ENCODE results near the gene YDJC.
A peak's percentile ranks its signal among the peaks of the same experiment; 100 is the strongest.
"Not testable (repeated sequence)": the region's sequence is repeated elsewhere in the genome, so short reads cannot be mapped to it uniquely, and the experiment has no call there.

Gene YDJC

DNA sequence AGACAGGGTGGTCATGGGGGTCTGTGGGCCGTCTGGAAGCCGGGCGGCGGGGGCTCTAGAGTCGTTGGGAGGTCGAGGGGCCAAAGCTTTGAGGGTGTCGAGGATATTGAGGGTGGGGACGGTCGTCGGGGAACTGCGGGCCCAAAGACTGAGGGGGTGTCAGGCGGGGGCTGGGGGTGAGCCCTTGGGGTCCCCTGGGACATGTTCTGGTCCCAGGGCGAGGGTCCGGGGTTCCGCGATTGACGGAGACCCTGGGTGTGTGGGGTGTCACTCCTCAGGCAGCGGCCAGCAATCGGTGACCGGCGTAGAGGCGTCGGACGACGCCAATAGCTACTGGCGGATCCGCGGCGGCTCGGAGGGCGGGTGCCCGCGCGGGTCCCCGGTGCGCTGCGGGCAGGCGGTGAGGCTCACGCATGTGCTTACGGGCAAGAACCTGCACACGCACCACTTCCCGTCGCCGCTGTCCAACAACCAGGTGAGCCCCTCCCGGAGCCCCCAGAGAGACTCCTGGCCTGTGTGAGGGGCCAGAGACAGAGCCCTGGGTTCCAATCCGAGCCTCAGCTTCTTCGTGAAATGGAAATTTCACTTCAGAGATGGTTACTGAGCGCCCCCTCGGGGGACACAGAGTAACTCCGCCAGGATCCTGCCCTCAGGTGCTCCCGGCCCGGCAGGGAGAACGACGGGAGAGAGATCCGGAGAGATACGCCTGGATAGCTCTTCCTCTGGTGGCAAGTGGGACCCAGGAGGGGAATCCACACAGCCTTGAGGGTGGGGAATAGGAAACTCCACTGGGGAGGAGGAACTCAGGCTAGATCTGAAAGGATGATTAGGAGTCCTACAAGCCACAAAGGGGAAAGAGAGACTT lies 13.0 kb upstream of the YDJC start:
- no peaks in the 10 kb centered on the region for H3K27me3 Mint-ChIP-seq
- H3K27ac Mint-ChIP-seq, result peak overlapping the region; percentile 97
- no peaks in the 10 kb centered on the region for H3K9me3 Mint-ChIP-seq
- peak overlapping the region; percentile 92 for H3K4me3 Mint-ChIP-seq
- H3K36me3 Mint-ChIP-seq (ENCODE audit: low read depth), result peaks cover 53% of the 10 kb centered on the region
- peaks cover 47% of the 10 kb centered on the region for H3K4me1 Mint-ChIP-seq (ENCODE audit: low read depth)
- intact Hi-C loops (cut with micrococcal nuclease), result no loop called here

- H3K9me3 Mint-ChIP-seq, result no peaks in the 10 kb centered on the region
- H3K4me1 Mint-ChIP-seq (ENCODE audit: low read depth), result peaks cover 46% of the 10 kb centered on the region
- H3K4me3 Mint-ChIP-seq, result peak within 1 kb of the TSS; percentile 92
- H3K27ac Mint-ChIP-seq, result peak within 1 kb of the TSS; percentile 97
- intact Hi-C loops (cut with micrococcal nuclease), result loop anchor here (1.0 kb wide), 1 partner anchor 12 kb away; the partner anchor contains the start of gene YDJC
- H3K36me3 Mint-ChIP-seq (ENCODE audit: low read depth), result peaks cover 46% of the 10 kb centered on the region
- no peaks in the 10 kb centered on the region for H3K27me3 Mint-ChIP-seq
Measured at GRCh38 chr22:21641789-21642583, 12.2 kb upstream of the YDJC start, which contains the start of gene SDF2L1. Gene SDF2L1, plus strand, starts transcription at chr22:21642302. Its CDS starts 35 bp downstream, at chr22:21642337.

DNA sequence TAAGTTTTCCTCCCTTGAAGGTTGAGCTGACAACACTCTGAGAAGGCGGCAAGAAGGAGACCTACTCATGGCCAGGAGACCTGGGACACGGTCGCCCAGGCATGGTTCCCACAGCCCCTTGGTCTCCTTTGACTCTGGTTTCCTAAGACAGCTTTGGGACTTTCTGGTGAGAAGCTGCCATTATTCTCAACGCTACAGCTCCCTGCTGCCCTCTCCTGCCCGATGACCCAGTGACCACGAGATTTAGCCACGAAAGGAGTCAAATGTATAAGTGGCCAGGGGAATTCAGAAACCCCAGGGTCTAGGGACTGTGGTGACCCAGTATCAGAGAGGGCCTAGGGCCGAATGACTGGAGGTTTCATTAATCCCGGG lies 11.6 kb upstream of the YDJC start:
- Mint-ChIP-seq H3K36me3 (ENCODE audit: low read depth) (peaks cover 40% of the 10 kb centered on the region), H3K27me3 (no peaks in the 10 kb centered on the region), H3K4me3 (peak overlapping the region; percentile 92), H3K4me1 (ENCODE audit: low read depth) (peaks cover 40% of the 10 kb centered on the region), H3K27ac (peak overlapping the region; percentile 97), H3K9me3 (no peaks in the 10 kb centered on the region)
- intact Hi-C loops (cut with micrococcal nuclease), result loop anchor here (1.0 kb wide), 1 partner anchor 11 kb away; the partner anchor contains the start of gene YDJC

DNA sequence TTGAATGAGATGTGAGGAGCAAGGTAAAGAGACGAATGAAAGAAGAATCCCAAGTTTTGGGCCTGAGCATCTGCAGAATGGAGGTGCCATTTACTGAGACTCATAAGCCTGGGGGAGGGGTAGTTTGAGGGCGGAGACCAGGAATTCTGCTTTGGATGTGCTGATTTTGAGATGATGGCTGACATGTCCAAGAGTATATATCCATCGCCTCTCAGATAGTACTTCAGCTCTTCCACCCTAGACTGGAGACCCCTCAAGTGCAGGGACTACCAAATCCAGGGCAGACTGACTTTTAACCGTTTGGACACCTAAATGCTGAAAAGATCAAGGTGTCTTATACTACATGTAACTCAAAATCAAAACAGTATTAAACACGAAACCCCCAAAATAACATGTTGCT lies 11.0 kb upstream of the YDJC start:
- Mint-ChIP-seq H3K27me3 (no peaks in the 10 kb centered on the region), H3K36me3 (ENCODE audit: low read depth) (peaks cover 34% of the 10 kb centered on the region), H3K4me1 (ENCODE audit: low read depth) (peaks cover 36% of the 10 kb centered on the region), H3K9me3 (no peaks in the 10 kb centered on the region), H3K27ac (peak overlapping the region; percentile 97), H3K4me3 (no peak overlapping the region)
- intact Hi-C loops (cut with micrococcal nuclease), result loop anchor here (1.0 kb wide), 1 partner anchor 11 kb away; the partner anchor contains the start of gene YDJC

DNA sequence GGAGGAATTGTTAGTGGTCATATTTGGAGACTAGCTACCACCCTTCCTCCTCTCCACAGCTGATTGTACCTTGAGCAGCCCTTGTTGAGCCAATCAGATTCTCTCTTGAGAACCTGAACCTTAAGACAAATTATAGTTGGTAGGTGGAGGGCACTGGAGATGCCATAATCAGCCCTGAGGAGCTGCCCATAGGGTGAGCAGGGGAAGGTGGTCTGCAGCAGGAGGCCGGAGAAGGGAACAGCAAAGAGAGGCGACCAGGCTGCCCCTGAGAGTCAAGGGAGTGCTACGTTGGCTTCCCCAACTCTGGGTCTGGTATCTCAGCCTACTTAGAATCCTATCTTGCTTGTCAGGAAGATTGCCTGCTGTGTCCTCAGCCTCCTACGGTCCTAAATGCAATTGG lies 9.5 kb upstream of the YDJC start:
- intact Hi-C loops (cut with micrococcal nuclease), result no loop called here
- H3K27me3 Mint-ChIP-seq, result peaks cover 3% of the 10 kb centered on the region

DNA sequence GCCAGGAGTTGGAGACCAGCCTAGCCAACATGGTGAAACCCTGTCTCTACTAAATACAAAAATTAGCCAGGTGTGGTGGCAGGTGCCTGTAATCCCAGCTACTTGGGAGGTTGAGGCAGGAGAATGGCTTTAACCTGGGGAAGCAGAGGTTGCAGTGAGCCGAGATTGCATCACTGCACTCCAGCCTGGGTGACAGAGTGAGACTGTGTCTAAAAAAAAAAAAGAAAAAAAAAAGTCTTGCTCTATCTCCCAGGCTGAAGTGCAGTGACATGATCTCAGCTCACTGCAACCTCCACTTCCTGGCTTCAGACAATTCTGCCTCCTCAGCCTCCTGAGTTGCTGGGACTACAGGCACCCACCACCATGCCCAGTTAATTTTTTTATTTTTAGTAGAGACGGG lies 7.6 kb upstream of the YDJC start:
- H3K4me1 Mint-ChIP-seq (ENCODE audit: low read depth), result peaks cover 27% of the 10 kb centered on the region
- H3K27me3 Mint-ChIP-seq; H3K27ac Mint-ChIP-seq; intact Hi-C loops (cut with micrococcal nuclease); H3K36me3 Mint-ChIP-seq (ENCODE audit: low read depth); H3K9me3 Mint-ChIP-seq; H3K4me3 Mint-ChIP-seq: not testable (repeated sequence)

More for the DNA sequence above, 9.5 kb upstream of the YDJC start:
- Mint-ChIP-seq H3K36me3 (ENCODE audit: low read depth) (peaks cover 22% of the 10 kb centered on the region), H3K4me1 (ENCODE audit: low read depth) (peaks cover 36% of the 10 kb centered on the region), H3K9me3 (no peaks in the 10 kb centered on the region), H3K4me3 (no peak overlapping the region), H3K27ac (no peak overlapping the region)

GRCh38 chr22:21636629-21637218 lies 6.9 kb upstream of the YDJC start:
- no peak overlapping the region for H3K27ac Mint-ChIP-seq
- H3K4me3 Mint-ChIP-seq, result no peak overlapping the region
- intact Hi-C loops (cut with micrococcal nuclease), result no loop called here
- peaks cover 25% of the 10 kb centered on the region for H3K4me1 Mint-ChIP-seq (ENCODE audit: low read depth)
- peaks cover 3% of the 10 kb centered on the region for H3K27me3 Mint-ChIP-seq
- H3K9me3 Mint-ChIP-seq, result peaks cover 6% of the 10 kb centered on the region
- H3K36me3 Mint-ChIP-seq (ENCODE audit: low read depth), result no peaks in the 10 kb centered on the region

DNA sequence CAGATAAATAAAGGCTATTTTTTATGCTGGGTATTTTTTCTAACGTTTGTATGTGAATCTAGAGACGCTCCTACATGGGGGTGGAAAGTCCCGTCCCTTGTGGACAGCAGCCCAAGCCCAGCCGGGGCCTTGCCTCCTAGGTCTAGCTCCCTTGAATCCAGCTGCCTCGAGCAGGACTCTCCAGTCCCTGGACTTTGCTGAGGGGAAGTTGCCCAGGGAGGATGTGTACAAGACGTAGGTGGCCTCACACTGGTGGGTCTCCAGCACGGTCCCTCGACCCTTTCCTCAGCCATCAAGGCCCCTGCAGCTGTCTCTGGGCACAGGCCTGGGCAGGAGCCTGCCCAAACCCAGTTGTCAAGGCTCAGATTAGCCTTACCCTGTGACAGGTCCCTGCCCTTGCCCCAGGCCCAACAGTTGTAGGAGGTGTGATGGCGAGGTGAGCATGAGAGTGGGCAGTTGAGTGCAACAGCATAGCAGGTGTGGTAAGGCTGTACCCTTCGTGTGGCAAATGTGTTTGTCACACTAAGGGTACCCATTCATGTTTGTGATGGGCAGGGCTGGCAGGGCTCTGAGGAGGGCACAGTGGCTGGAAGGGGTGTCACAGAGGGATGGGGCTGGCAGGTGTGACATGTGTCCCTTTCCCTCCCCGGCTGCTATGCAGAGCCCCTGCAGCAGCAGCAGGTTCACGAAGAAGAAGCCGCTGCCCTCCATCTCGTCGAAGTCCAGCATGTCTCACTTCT lies 6.1 kb upstream of the YDJC start:
- Mint-ChIP-seq H3K9me3 (peaks cover 6% of the 10 kb centered on the region), H3K4me1 (ENCODE audit: low read depth) (peaks cover 18% of the 10 kb centered on the region), H3K27ac (peak overlapping the region; percentile 23), H3K4me3 (no peak overlapping the region), H3K36me3 (ENCODE audit: low read depth) (no peaks in the 10 kb centered on the region), H3K27me3 (peaks cover 3% of the 10 kb centered on the region)
- intact Hi-C loops (cut with micrococcal nuclease), result no loop called here

DNA sequence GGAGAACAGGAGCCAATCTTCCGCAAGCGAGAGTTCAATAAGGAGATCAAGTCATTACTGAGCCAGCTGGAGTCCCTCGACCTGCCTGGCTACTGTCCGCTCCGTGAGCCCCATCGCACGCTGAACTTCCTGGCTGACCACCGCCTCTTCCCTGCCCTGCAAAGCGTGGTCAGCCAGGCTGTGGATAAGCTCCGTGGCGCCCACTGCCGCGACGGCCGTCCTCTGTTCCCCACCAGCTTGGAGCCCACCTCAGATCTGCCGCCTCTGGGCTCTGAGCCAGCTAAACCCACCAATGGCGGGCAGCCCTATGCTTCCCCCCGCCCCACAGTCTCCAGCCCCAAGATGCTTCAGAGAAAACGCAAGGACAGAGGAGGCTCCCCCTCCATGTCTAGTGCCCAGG lies 5.0 kb upstream of the YDJC start:
- Mint-ChIP-seq H3K9me3 (peaks cover 6% of the 10 kb centered on the region), H3K27me3 (peaks cover 3% of the 10 kb centered on the region), H3K27ac (no peak overlapping the region), H3K36me3 (ENCODE audit: low read depth) (peaks cover 2% of the 10 kb centered on the region), H3K4me3 (no peak overlapping the region), H3K4me1 (ENCODE audit: low read depth) (peaks cover 12% of the 10 kb centered on the region)
- intact Hi-C loops (cut with micrococcal nuclease), result no loop called here

DNA sequence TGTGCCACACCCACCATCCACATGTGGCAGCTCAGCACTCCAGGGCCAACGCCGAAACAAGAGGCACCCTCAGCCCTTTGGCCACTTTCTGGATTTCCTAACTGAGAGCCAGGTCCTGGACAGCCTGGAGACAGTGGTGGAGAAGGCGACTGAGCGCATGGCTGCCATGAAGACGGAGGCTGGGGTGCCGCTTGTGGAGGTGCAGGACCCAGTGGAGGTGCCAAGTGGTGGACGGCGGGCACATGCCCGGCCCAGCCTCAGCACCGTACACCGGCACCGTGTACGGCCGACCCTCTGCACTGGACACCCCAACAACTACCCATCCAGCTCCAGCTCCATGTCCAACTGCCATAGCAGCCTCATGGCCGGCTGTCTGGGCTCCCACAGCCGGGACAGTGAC lies 4.3 kb upstream of the YDJC start:
- H3K4me3 Mint-ChIP-seq, result no peak overlapping the region
- H3K27ac Mint-ChIP-seq, result no peak overlapping the region
- H3K9me3 Mint-ChIP-seq, result peaks cover 6% of the 10 kb centered on the region
- H3K27me3 Mint-ChIP-seq, result peaks cover 3% of the 10 kb centered on the region
- H3K4me1 Mint-ChIP-seq (ENCODE audit: low read depth), result peaks cover 15% of the 10 kb centered on the region
- intact Hi-C loops (cut with micrococcal nuclease), result no loop called here
- peaks cover 9% of the 10 kb centered on the region for H3K36me3 Mint-ChIP-seq (ENCODE audit: low read depth)

- intact Hi-C loops (cut with micrococcal nuclease), result no loop called here
- Mint-ChIP-seq H3K27ac (no peak overlapping the region), H3K4me3 (no peak overlapping the region), H3K27me3 (peaks cover 3% of the 10 kb centered on the region), H3K36me3 (ENCODE audit: low read depth) (peaks cover 13% of the 10 kb centered on the region), H3K9me3 (peaks cover 6% of the 10 kb centered on the region), H3K4me1 (ENCODE audit: low read depth) (peaks cover 17% of the 10 kb centered on the region)
Measured at GRCh38 chr22:21633481-21633880, 3.7 kb upstream of the YDJC start.

- Mint-ChIP-seq H3K27me3 (peaks cover 3% of the 10 kb centered on the region), H3K27ac (no peak overlapping the region), H3K36me3 (ENCODE audit: low read depth) (peaks cover 19% of the 10 kb centered on the region), H3K4me1 (ENCODE audit: low read depth) (peaks cover 23% of the 10 kb centered on the region), H3K9me3 (peaks cover 6% of the 10 kb centered on the region), H3K4me3 (no peak overlapping the region)
- intact Hi-C loops (cut with micrococcal nuclease), result no loop called here
Measured at GRCh38 chr22:21632931-21633330, 3.1 kb upstream of the YDJC start.

GRCh38 chr22:21632237-21632895 lies 2.5 kb upstream of the YDJC start, which contains the start of gene CCDC116:
Gene CCDC116, plus strand, starts transcription at chr22:21632760. Its CDS starts 422 bp downstream, at chr22:21633182.
- Mint-ChIP-seq H3K27me3 (peaks cover 3% of the 10 kb centered on the region), H3K36me3 (ENCODE audit: low read depth) (peaks cover 24% of the 10 kb centered on the region), H3K9me3 (peaks cover 6% of the 10 kb centered on the region), H3K4me1 (ENCODE audit: low read depth) (peaks cover 29% of the 10 kb centered on the region), H3K27ac (no peak within 1 kb of the TSS), H3K4me3 (no peak within 1 kb of the TSS)
- intact Hi-C loops (cut with micrococcal nuclease), result no loop called here

All from dendritic cell treated with granulocyte-macrophage colony-stimulating factor and Interleukin-4, amounts not matched to agents 40 ng/mL and 50 ng/mL, for 4 days (primary cell).